GM23338 (cell line): ENCODE measurements around the gene TPCN2. TPM values are rescaled to one million over a fixed set of nuclear protein-coding genes. Genes with fewer than 3 reads are reported as not detected.

Source experiments
- ATAC-seq: fragments of 200-7000 bp; cut with Tn5 transposase; 3 replicates; pipeline ENCODE4 v1.9.1; 2020
- DNase-seq: peaks from one replicate; pipeline ENCODE4 v3.0.0-alpha.2; 2015; ENCODE audit warnings: low spot score
- H2AFZ ChIP-seq: fragments of 200-600 bp; sonication (generic); 2 replicates; pipeline ENCODE4 v1.8.0; 2016; ENCODE audit warnings: antibody characterized with exemption, mild to moderate bottlenecking, moderate library complexity
- H3F3A ChIP-seq: fragments of 200-600 bp; sonication (generic); replicated peaks from 2 replicates; pipeline ENCODE4 v1.8.0; 2017; ENCODE audit warnings: antibody characterized with exemption, mixed run types, low read depth
- H3K27ac ChIP-seq: fragments of 200-600 bp; sonication (generic); 2 replicates; pipeline ENCODE4 v1.6.1; 2016; ENCODE audit warnings: low read depth
- H3K27me3 ChIP-seq: fragments of 200-600 bp; sonication (generic); 2 replicates; pipeline ENCODE4 v1.8.0; 2016; ENCODE audit warnings: mild to moderate bottlenecking, mixed run types, moderate library complexity; ENCODE audit not compliant: insufficient read depth
- H3K36me3 ChIP-seq: fragments of 200-600 bp; sonication (generic); 2 replicates; pipeline ENCODE4 v1.8.0; 2016; ENCODE audit warnings: mild to moderate bottlenecking; ENCODE audit not compliant: insufficient read depth
- H3K4me1 ChIP-seq: fragments of 200-600 bp; sonication (generic); 2 replicates; pipeline ENCODE4 v1.8.0; 2016; ENCODE audit warnings: mild to moderate bottlenecking, moderate library complexity; ENCODE audit not compliant: insufficient read depth
- H3K4me2 ChIP-seq: fragments of 200-600 bp; sonication (generic); 2 replicates; pipeline ENCODE4 v1.7.1; 2017; ENCODE audit warnings: mixed run types
- H3K4me3 ChIP-seq: fragments of 200-600 bp; sonication (generic); 2 replicates; pipeline ENCODE4 v1.6.1; 2016; ENCODE audit warnings: mixed run types
- H3K79me2 ChIP-seq: fragments of 200-600 bp; sonication (generic); replicated peaks from 2 replicates; pipeline ENCODE4 v1.8.0; 2017; ENCODE audit warnings: mild to moderate bottlenecking; ENCODE audit not compliant: insufficient read depth
- H3K9me2 ChIP-seq: fragments of 200-600 bp; sonication (generic); 2 replicates; pipeline ENCODE4 v1.8.0; 2017; ENCODE audit not compliant: insufficient read depth
- H4K20me1 ChIP-seq: fragments of 200-600 bp; sonication (generic); replicated peaks from 2 replicates; pipeline ENCODE4 v1.8.0; 2017; ENCODE audit warnings: mild to moderate bottlenecking; ENCODE audit not compliant: insufficient read depth
- H3K27ac Mint-ChIP-seq: 2 replicates; pipeline ENCODE4 v1.8.0; 2020; ENCODE audit warnings: inconsistent platforms, mild to moderate bottlenecking, moderate library complexity, mixed read lengths
- H3K27me3 Mint-ChIP-seq: 3 replicates; pipeline ENCODE4 v1.8.0; 2022; ENCODE audit warnings: low read depth, mild to moderate bottlenecking, moderate library complexity, mixed read lengths, inconsistent platforms; ENCODE audit not compliant: insufficient read depth, poor library complexity
- H3K36me3 Mint-ChIP-seq: 3 replicates; pipeline ENCODE4 v1.8.0; 2021; ENCODE audit warnings: low read depth, mild to moderate bottlenecking, inconsistent platforms, moderate library complexity, mixed read lengths
- H3K4me1 Mint-ChIP-seq: 3 replicates; pipeline ENCODE4 v1.8.0; 2020; ENCODE audit warnings: mild to moderate bottlenecking, inconsistent platforms, mixed read lengths
- H3K4me3 Mint-ChIP-seq: 3 replicates; pipeline ENCODE4 v1.8.0; 2021; ENCODE audit warnings: moderate library complexity, mild to moderate bottlenecking, inconsistent platforms, mixed read lengths
- H3K9me3 Mint-ChIP-seq: 3 replicates; pipeline ENCODE4 v1.8.0; 2020; ENCODE audit warnings: moderate library complexity, mild to moderate bottlenecking, inconsistent platforms, mixed read lengths
- CTCF ChIP-seq, 2 experiments: fragments of 200-600 bp in 1 of 2; sonication (generic) in 1 of 2; conservative IDR thresholded peaks; 2 replicates each; pipeline versions ENCODE4 v1.5.1 to v1.6.1; 2016 to 2017; ENCODE audit warnings: antibody characterized with exemption in 2 of 2, low read depth in 2 of 2, mild to moderate bottlenecking in 2 of 2, moderate library complexity in 1 of 2
- EZH2 ChIP-seq: fragments of 200-600 bp; sonication (generic); IDR thresholded peaks from one replicate; pipeline ENCODE4 v1.8.0; 2017; ENCODE audit warnings: antibody characterized with exemption, mild to moderate bottlenecking, low read depth; ENCODE audit not compliant: unreplicated experiment
- JUNB ChIP-seq: IDR thresholded peaks from one replicate; pipeline ENCODE4 v1.6.1; 2016; ENCODE audit warnings: antibody characterized with exemption; ENCODE audit not compliant: unreplicated experiment
- NANOG ChIP-seq: IDR thresholded peaks from 2 replicates; pipeline ENCODE4 v1.6.1; 2016; ENCODE audit warnings: antibody characterized with exemption, borderline replicate concordance
- STAT1 ChIP-seq: IDR thresholded peaks from one replicate; pipeline ENCODE4 v1.6.1; 2016; ENCODE audit warnings: antibody characterized with exemption; ENCODE audit not compliant: unreplicated experiment
- ZNF114 ChIP-seq: fragments of 250-450 bp; sonication (Bioruptor Pico); IDR thresholded peaks from 2 replicates; pipeline ENCODE4 v1.5.0; 2020; ENCODE audit warnings: mild to moderate bottlenecking, moderate library complexity
- ZNF331 ChIP-seq: fragments of 250-450 bp; sonication (Bioruptor Pico); IDR thresholded peaks from 2 replicates; pipeline ENCODE4 v1.5.0; 2020; ENCODE audit warnings: low read depth, mild to moderate bottlenecking, moderate library complexity
- polyA plus RNA-seq: library from polyadenylated mRNA; unstranded; fragments of >200 nt; fragmentation: Nextera tagmentation; extraction: Ambion mirVana; gene quantifications from 2 replicates; pipeline ENCODE4 v1.2.1, GENCODE V29; 2016
- total RNA-seq: library from RNA; depleted of rRNA; stranded (reverse); fragments of >200 nt; shearing (Covaris generic); gene quantifications from 2 replicates; pipeline ENCODE4 v1.2.3, GENCODE V29; 2014
- TF ChIP-seq, protein P1 (sequence below): IDR thresholded peaks from one replicate; pipeline ENCODE4 v1.6.1; 2018; ENCODE audit warnings: antibody characterized with exemption; ENCODE audit not compliant: unreplicated experiment
- TF ChIP-seq, protein P2 (sequence below): fragments of 250-450 bp; sonication (Bioruptor Pico); IDR thresholded peaks from 2 replicates; pipeline ENCODE4 v1.5.0; 2020; ENCODE audit warnings: mild to moderate bottlenecking, moderate library complexity

The TPCN2 gene
- total and polyA plus RNA-seq, 2 experiments from 2014 or later: 5.8 to 14.7 TPM

DNA sequence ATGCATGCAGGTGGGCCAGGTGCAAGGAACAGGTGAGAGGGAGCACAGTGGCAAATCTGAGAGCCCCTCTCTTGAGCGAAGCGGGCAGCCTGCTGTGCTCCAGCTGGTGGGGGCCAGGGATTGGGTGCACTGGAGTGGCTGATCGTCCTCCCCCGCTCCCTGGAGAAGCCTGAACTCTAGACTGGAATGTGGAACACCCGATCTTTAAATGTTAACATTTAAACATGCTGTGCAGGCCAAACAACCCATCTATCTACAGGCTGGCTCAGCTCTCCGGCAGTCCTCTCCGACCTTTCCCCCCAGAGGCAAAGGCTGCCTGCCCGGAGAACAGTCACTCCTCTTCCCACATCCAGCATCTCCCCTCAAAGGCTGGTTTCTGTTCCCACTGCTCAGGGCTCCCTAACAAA lies 40.8 kb upstream of the TPCN2 start:
- Mint-ChIP-seq H3K9me3 (no peaks in the 10 kb centered on the region), H3K4me1 (peaks cover 18% of the 10 kb centered on the region), H3K27me3 (peaks cover 14% of the 10 kb centered on the region), H3K27ac (no peak overlapping the region), H3K36me3 (peaks cover 3% of the 10 kb centered on the region; the same call in 2 of the 3 replicates), H3K4me3 (no peak overlapping the region)
- Histone ChIP-seq H3K4me3 (no peak overlapping the region), H2AFZ (no peak overlapping the region), H3K9me2 (no peaks in the 10 kb centered on the region), H3K4me2 (no peak overlapping the region), H4K20me1 (no peaks in the 10 kb centered on the region), H3F3A (no peaks in the 10 kb centered on the region), H3K27ac (no peak overlapping the region), H3K79me2 (no peaks in the 10 kb centered on the region), H3K36me3 (no peaks in the 10 kb centered on the region), H3K4me1 (peaks cover 18% of the 10 kb centered on the region), H3K27me3 (no peaks in the 10 kb centered on the region)
- ATAC-seq (no peak), DNase-seq (no peak)
- no peak for TF ChIP-seq CTCF (conservative IDR thresholded peaks at IDR 0.05; ENCODE audit: low read depth in 2 of 2)
- no peak for TF ChIP-seq EZH2

GRCh38 chr11:69008737-69009440 lies 39.8 kb upstream of the TPCN2 start:
- no peaks in the 10 kb centered on the region for H3F3A ChIP-seq
- peaks cover 26% of the 10 kb centered on the region for H3K4me1 ChIP-seq
- no peaks in the 10 kb centered on the region for H3K79me2 ChIP-seq
- ATAC-seq: no peak
- Mint-ChIP-seq H3K36me3 (peaks cover 3% of the 10 kb centered on the region; the same call in 2 of the 3 replicates), H3K9me3 (no peaks in the 10 kb centered on the region), H3K4me3 (no peak overlapping the region), H3K27ac (no peak overlapping the region), H3K27me3 (peaks cover 20% of the 10 kb centered on the region), H3K4me1 (peaks cover 21% of the 10 kb centered on the region)
- no peaks in the 10 kb centered on the region for H4K20me1 ChIP-seq
- H3K27ac ChIP-seq: no peak overlapping the region
- no peak overlapping the region for H3K4me3 ChIP-seq
- no peaks in the 10 kb centered on the region for H3K36me3 ChIP-seq
- H3K9me2 ChIP-seq: no peaks in the 10 kb centered on the region
- no peak for DNase-seq
- no peak overlapping the region for H2AFZ ChIP-seq
- H3K27me3 ChIP-seq: no peaks in the 10 kb centered on the region; the same call in 1 of the 2 replicates
- no peak overlapping the region for H3K4me2 ChIP-seq
- no peak for TF ChIP-seq NANOG
- TF ChIP-seq, protein P1, sequence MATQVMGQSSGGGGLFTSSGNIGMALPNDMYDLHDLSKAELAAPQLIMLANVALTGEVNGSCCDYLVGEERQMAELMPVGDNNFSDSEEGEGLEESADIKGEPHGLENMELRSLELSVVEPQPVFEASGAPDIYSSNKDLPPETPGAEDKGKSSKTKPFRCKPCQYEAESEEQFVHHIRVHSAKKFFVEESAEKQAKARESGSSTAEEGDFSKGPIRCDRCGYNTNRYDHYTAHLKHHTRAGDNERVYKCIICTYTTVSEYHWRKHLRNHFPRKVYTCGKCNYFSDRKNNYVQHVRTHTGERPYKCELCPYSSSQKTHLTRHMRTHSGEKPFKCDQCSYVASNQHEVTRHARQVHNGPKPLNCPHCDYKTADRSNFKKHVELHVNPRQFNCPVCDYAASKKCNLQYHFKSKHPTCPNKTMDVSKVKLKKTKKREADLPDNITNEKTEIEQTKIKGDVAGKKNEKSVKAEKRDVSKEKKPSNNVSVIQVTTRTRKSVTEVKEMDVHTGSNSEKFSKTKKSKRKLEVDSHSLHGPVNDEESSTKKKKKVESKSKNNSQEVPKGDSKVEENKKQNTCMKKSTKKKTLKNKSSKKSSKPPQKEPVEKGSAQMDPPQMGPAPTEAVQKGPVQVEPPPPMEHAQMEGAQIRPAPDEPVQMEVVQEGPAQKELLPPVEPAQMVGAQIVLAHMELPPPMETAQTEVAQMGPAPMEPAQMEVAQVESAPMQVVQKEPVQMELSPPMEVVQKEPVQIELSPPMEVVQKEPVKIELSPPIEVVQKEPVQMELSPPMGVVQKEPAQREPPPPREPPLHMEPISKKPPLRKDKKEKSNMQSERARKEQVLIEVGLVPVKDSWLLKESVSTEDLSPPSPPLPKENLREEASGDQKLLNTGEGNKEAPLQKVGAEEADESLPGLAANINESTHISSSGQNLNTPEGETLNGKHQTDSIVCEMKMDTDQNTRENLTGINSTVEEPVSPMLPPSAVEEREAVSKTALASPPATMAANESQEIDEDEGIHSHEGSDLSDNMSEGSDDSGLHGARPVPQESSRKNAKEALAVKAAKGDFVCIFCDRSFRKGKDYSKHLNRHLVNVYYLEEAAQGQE: no peak
- TF ChIP-seq, protein P2, sequence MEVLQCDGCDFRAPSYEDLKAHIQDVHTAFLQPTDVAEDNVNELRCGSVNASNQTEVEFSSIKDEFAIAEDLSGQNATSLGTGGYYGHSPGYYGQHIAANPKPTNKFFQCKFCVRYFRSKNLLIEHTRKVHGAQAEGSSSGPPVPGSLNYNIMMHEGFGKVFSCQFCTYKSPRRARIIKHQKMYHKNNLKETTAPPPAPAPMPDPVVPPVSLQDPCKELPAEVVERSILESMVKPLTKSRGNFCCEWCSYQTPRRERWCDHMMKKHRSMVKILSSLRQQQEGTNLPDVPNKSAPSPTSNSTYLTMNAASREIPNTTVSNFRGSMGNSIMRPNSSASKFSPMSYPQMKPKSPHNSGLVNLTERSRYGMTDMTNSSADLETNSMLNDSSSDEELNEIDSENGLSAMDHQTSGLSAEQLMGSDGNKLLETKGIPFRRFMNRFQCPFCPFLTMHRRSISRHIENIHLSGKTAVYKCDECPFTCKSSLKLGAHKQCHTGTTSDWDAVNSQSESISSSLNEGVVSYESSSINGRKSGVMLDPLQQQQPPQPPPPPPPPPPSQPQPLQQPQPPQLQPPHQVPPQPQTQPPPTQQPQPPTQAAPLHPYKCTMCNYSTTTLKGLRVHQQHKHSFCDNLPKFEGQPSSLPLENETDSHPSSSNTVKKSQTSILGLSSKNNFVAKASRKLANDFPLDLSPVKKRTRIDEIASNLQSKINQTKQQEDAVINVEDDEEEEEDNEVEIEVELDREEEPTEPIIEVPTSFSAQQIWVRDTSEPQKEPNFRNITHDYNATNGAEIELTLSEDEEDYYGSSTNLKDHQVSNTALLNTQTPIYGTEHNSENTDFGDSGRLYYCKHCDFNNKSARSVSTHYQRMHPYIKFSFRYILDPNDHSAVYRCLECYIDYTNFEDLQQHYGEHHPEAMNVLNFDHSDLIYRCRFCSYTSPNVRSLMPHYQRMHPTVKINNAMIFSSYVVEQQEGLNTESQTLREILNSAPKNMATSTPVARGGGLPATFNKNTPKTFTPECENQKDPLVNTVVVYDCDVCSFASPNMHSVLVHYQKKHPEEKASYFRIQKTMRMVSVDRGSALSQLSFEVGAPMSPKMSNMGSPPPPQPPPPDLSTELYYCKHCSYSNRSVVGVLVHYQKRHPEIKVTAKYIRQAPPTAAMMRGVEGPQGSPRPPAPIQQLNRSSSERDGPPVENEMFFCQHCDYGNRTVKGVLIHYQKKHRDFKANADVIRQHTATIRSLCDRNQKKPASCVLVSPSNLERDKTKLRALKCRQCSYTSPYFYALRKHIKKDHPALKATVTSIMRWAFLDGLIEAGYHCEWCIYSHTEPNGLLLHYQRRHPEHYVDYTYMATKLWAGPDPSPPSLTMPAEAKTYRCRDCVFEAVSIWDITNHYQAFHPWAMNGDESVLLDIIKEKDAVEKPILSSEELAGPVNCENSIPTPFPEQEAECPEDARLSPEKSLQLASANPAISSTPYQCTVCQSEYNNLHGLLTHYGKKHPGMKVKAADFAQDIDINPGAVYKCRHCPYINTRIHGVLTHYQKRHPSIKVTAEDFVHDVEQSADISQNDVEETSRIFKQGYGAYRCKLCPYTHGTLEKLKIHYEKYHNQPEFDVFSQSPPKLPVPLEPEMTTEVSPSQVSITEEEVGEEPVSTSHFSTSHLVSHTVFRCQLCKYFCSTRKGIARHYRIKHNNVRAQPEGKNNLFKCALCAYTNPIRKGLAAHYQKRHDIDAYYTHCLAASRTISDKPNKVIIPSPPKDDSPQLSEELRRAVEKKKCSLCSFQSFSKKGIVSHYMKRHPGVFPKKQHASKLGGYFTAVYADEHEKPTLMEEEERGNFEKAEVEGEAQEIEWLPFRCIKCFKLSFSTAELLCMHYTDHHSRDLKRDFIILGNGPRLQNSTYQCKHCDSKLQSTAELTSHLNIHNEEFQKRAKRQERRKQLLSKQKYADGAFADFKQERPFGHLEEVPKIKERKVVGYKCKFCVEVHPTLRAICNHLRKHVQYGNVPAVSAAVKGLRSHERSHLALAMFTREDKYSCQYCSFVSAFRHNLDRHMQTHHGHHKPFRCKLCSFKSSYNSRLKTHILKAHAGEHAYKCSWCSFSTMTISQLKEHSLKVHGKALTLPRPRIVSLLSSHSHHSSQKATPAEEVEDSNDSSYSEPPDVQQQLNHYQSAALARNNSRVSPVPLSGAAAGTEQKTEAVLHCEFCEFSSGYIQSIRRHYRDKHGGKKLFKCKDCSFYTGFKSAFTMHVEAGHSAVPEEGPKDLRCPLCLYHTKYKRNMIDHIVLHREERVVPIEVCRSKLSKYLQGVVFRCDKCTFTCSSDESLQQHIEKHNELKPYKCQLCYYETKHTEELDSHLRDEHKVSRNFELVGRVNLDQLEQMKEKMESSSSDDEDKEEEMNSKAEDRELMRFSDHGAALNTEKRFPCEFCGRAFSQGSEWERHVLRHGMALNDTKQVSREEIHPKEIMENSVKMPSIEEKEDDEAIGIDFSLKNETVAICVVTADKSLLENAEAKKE: no peak
- no peak for TF ChIP-seq ZNF114 (CRISPR knock-in tag)
- TF ChIP-seq STAT1: no peak
- no peak for TF ChIP-seq ZNF331 (CRISPR knock-in tag)
- no peak for TF ChIP-seq JUNB
